Uterus (tissue), 4 donors: Measurements from ENCODE around the gene PDF. TPM values are rescaled to one million over a fixed set of nuclear protein-coding genes. Genes with fewer than 3 reads are reported as not detected.

Experiments
- DNase-seq, 2 donors: peaks; one replicate each; pipeline ENCODE4 v3.0.0-alpha.2; 2019 to 2020
- H3K27ac ChIP-seq, 2 donors: fragments of 200-600 bp; sonication (generic); 1 replicate in 1 of 2; 2 replicates in 1 of 2; pipeline ENCODE4 v1.5.1; 2016 to 2018
- H3K27me3 ChIP-seq, 2 donors: fragments of 200-600 bp; sonication (generic); one replicate each; pipeline ENCODE4 v1.5.1; 2018 to 2019; ENCODE audit warnings: control low read depth in 1 of 2
- H3K36me3 ChIP-seq, 2 donors: fragments of 200-600 bp; sonication (generic); one replicate each; pipeline ENCODE4 v1.5.1; 2019; ENCODE audit warnings: control low read depth in 1 of 2
- H3K4me1 ChIP-seq, 2 donors: fragments of 200-600 bp; sonication (generic); one replicate each; pipeline ENCODE4 v1.5.1; 2018 to 2019; ENCODE audit warnings: control low read depth in 1 of 2
- H3K4me3 ChIP-seq, 2 donors: fragments of 200-600 bp; sonication (generic); 1 replicate in 1 of 2; 2 replicates in 1 of 2; pipeline ENCODE4 v1.5.1; 2018 to 2019; ENCODE audit warnings: mild to moderate bottlenecking in 1 of 2
- H3K9me3 ChIP-seq, 2 donors: fragments of 200-600 bp; sonication (generic); one replicate each; pipeline ENCODE4 v1.5.1; 2019; ENCODE audit warnings: control low read depth in 1 of 2
- POLR2A ChIP-seq, 2 donors: fragments of 450-650 bp; IDR thresholded peaks; one replicate each; pipeline ENCODE4 v1.6.1; 2016; ENCODE audit warnings: antibody characterized with exemption in 2 of 2, mild to moderate bottlenecking in 1 of 2, moderate library complexity in 1 of 2
- intact Hi-C: fragments of 100-400 bp; cut with DNase I; formaldehyde crosslinking; loops from one replicate; pipeline ENCODE4 v1.15.1; 2023; ENCODE audit warnings: low total_unique reads
- total RNA-seq, 4 donors: library from RNA; depleted of rRNA in 3 of 4; stranded (reverse); fragments of >200 nt in 3 of 4; gene quantifications; one replicate each; pipeline versions ENCODE4 v1.1.0 to v1.2.4, GENCODE V29; 2014 to 2023
- TF ChIP-seq, protein P1 (sequence below), 4 experiments: fragments of 200-600 bp in 2 of 4; fragments of 450-650 bp in 2 of 4; sonication (generic) in 2 of 4; IDR thresholded peaks; one replicate each; pipeline ENCODE4 v1.5.1; 2016 to 2019; ENCODE audit warnings: antibody characterized with exemption in 4 of 4, mild to moderate bottlenecking in 2 of 4, moderate library complexity in 1 of 4
- donor health status: DM: yes; HTN: yes; CAD: no.

PDF gene
- total RNA-seq, 4 donors from 2014 or later: 3.2 to 69.9 (median 13.2) TPM

DNA sequence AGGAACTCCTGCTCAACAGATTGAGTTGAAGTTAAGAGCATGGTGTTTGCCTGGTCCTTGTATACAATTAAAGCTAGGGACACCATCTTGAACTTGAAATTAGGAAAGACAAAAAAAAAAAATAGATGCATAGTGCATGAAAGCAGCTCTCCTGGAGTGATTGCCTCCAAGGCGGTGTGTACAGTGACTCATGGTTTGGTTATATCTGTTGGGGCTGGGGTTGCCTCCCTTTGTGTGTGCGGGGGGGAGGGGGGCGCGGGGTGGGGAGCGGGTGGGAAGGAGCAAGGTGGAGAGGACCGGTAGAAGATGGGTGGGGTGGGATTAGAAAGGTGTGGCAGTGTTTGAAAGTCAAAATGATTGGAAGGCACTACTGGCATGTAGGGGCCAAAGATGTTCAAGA lies 17.8 kb upstream of the PDF start:
- Histone ChIP-seq H3K4me1 (no peaks in the 10 kb centered on the region), H3K27me3 (no peaks in the 10 kb centered on the region), H3K4me3 (no peak overlapping the region), H3K27ac (no peak overlapping the region), H3K36me3 (no peaks in the 10 kb centered on the region), H3K9me3 (no peaks in the 10 kb centered on the region)
- DNase-seq: no peak
- TF ChIP-seq, protein P1, sequence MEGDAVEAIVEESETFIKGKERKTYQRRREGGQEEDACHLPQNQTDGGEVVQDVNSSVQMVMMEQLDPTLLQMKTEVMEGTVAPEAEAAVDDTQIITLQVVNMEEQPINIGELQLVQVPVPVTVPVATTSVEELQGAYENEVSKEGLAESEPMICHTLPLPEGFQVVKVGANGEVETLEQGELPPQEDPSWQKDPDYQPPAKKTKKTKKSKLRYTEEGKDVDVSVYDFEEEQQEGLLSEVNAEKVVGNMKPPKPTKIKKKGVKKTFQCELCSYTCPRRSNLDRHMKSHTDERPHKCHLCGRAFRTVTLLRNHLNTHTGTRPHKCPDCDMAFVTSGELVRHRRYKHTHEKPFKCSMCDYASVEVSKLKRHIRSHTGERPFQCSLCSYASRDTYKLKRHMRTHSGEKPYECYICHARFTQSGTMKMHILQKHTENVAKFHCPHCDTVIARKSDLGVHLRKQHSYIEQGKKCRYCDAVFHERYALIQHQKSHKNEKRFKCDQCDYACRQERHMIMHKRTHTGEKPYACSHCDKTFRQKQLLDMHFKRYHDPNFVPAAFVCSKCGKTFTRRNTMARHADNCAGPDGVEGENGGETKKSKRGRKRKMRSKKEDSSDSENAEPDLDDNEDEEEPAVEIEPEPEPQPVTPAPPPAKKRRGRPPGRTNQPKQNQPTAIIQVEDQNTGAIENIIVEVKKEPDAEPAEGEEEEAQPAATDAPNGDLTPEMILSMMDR (IDR thresholded peaks at IDR 0.05): no peak
- no peak for TF ChIP-seq POLR2A (IDR thresholded peaks at IDR 0.05)
- intact Hi-C loops: no loop called here

DNA sequence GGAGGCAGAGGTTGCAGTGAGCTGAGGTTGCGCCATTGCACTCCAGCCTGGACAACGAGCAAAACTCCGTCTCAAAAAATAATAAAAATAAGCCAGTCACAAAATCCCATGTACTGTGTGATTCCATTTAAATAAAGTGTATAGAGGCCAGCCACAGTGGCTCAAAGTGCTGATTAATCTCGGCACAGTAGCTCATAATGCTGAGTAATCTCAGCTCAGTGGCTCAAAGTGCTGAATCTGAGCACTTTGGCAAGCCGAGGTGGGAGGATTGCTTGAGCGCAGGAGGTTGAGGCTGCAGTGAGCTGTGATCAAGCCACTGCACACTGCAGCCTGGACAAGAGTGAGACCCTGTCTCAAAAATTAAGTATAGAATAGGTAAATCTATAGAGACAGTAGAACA lies 16.3 kb upstream of the PDF start:
- no peaks in the 10 kb centered on the region for H3K27me3 ChIP-seq

DNA sequence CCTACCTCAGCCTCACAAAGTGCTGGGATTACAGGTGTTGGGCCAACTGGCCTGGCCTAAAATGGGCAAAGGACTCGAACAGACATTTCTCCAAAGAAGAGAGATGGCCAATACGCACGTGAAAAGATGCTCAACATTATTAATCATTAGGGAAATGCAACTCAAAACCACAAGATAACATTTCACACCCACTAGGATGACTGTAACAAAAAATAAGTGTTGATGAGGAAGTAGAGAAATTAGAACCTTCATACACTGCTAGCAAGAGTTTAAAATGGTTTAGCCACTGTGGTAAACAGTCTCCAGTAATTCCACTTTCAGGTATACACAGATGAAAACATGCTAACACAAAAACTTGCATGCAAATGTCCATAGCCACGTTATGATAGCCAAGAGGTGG lies 15.5 kb upstream of the PDF start:
- TF ChIP-seq, protein P1 (IDR thresholded peaks at IDR 0.05): no peak
- no peak for TF ChIP-seq POLR2A (IDR thresholded peaks at IDR 0.05)
- Histone ChIP-seq H3K27ac (no peak overlapping the region), H3K27me3 (no peaks in the 10 kb centered on the region), H3K4me1 (no peaks in the 10 kb centered on the region), H3K4me3 (no peak overlapping the region), H3K36me3 (peaks cover 0 to 4% of the 10 kb centered on the region in 2 donors), H3K9me3 (no peaks in the 10 kb centered on the region)
- no peak for DNase-seq
- intact Hi-C loops: no loop called here

More for the DNA sequence above, 16.3 kb upstream of the PDF start:
- no peak for TF ChIP-seq POLR2A (IDR thresholded peaks at IDR 0.05)
- TF ChIP-seq, protein P1 (IDR thresholded peaks at IDR 0.05): no peak
- intact Hi-C loops: no loop called here
- no peak for DNase-seq
- H3K4me1 ChIP-seq: no peaks in the 10 kb centered on the region
- peaks cover 0 to 4% of the 10 kb centered on the region in 2 donors for H3K36me3 ChIP-seq
- H3K4me3 ChIP-seq: no peak overlapping the region
- H3K27ac ChIP-seq: no peak overlapping the region
- no peaks in the 10 kb centered on the region for H3K9me3 ChIP-seq

DNA sequence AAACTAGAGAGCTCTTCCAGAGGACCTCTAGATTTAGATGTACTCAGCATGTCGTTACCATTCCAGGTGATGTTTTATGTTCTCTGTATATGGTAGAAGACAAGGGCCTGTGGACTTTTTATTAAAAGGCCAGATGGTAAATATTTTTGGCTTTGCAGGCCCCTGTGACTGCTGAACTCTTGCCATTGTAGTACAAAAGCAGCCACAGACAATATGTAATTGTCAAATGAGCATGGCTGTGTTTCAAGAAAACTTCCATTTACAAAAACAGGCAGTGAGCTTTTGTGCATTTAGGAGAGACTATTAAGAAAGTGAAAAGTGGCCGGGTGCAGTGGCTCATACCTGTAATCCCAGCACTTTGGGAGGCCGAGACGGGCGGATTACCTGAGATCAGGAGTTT lies 13.8 kb upstream of the PDF start:
- H3K9me3 ChIP-seq: no peaks in the 10 kb centered on the region
- TF ChIP-seq, protein P1 (IDR thresholded peaks at IDR 0.05): no peak
- no peak for TF ChIP-seq POLR2A (IDR thresholded peaks at IDR 0.05)
- no peaks in the 10 kb centered on the region for H3K27me3 ChIP-seq
- no peak overlapping the region for H3K4me3 ChIP-seq
- H3K4me1 ChIP-seq: no peaks in the 10 kb centered on the region
- peaks cover 0 to 4% of the 10 kb centered on the region in 2 donors for H3K36me3 ChIP-seq
- DNase-seq: no peak
- no peak overlapping the region for H3K27ac ChIP-seq
- intact Hi-C loops: no loop called here

DNA sequence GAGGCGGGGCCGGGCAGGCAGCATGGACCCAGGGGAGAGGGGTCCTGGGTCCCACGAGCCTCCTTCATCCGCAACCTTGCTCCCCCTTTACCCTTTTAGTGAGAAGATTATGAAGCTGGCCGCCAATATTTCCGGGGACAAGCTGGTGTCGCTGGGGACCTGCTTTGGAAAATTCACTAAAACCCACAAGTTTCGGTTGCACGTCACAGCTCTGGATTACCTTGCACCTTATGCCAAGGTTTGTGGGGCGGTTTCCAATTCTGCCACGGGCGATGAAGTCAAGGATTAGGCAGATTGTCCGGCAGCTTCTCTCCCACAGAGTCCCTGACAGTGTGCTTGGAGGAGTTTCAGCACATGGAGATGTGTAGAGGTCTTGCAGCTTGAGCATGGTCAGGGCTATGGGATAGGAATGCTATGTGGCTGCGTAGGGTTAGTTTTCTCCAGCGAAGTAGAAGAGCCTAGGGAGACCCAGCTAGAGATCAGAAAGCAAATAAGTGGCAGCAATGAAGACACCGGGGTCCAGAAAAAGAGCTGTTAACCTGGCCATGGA lies 9.8 kb upstream of the PDF start:
- TF ChIP-seq POLR2A (IDR thresholded peaks at IDR 0.05): no peak
- TF ChIP-seq, protein P1 (IDR thresholded peaks at IDR 0.05): no peak
- Histone ChIP-seq H3K27me3 (no peaks in the 10 kb centered on the region), H3K9me3 (no peaks in the 10 kb centered on the region), H3K4me3 (peak overlapping the region; percentile 75 to 95), H3K4me1 (peaks cover 7 to 10% of the 10 kb centered on the region in 2 donors), H3K36me3 (peaks cover 0 to 4% of the 10 kb centered on the region in 2 donors), H3K27ac (peak overlapping the region; percentile 85 to 92)
- intact Hi-C loops: no loop called here
- no peak for DNase-seq
